ENCODE measurements around the gene B4GALT6. TPM values are rescaled to one million over a fixed set of nuclear protein-coding genes. Genes with fewer than 3 reads are reported as not detected.

Gene B4GALT6
- total RNA-seq, 6 donors from 2014 or later: 0.55 to 3.4 (median 1.8) TPM; not detected in 1

GRCh38 chr18:31578126-31578525 is 106.3 kb downstream of the B4GALT6 start:
- 93 to 95% methylated on average over 4 of the region's 4 CpGs for whole genome bisulfite sequencing, 2 donors
- H3K27me3 ChIP-seq: no peaks in the 10 kb centered on the region
- no peaks in the 10 kb centered on the region for H3K9me3 ChIP-seq
- TF ChIP-seq POLR2A (IDR thresholded peaks at IDR 0.05): no peak
- no peak for TF ChIP-seq CTCF (IDR thresholded peaks at IDR 0.05)
- DNase-seq (no peak), ATAC-seq (ENCODE audit: low FRiP score in 2 of 2) (no peak)
- H3K4me1 ChIP-seq: no peaks in the 10 kb centered on the region
- H3K36me3 ChIP-seq: no peaks in the 10 kb centered on the region
- H3K27ac ChIP-seq: no peak overlapping the region
- no peak overlapping the region for H3K4me3 ChIP-seq

- WGBS, 2 donors: 81 to 86% methylated on average over 1 of the region's 1 CpG
Observed at GRCh38 chr18:31577195-31577594, 107.2 kb downstream of the B4GALT6 start.

GRCh38 chr18:31576670-31577069 is 107.7 kb downstream of the B4GALT6 start:
- 80 to 84% methylated on average over 4 of the region's 4 CpGs for WGBS, 2 donors
- Histone ChIP-seq H3K4me1 (no peaks in the 10 kb centered on the region), H3K27ac (no peak overlapping the region), H3K4me3 (no peak overlapping the region), H3K36me3 (no peaks in the 10 kb centered on the region), H3K9me3 (no peaks in the 10 kb centered on the region), H3K27me3 (no peaks in the 10 kb centered on the region)
- TF ChIP-seq POLR2A (IDR thresholded peaks at IDR 0.05) (no peak), CTCF (IDR thresholded peaks at IDR 0.05) (no peak), POLR2AphosphoS5 (IDR thresholded peaks at IDR 0.05) (no peak), EP300 (IDR thresholded peaks at IDR 0.05) (no peak)
- DNase-seq (no peak), ATAC-seq (ENCODE audit: low FRiP score in 2 of 2) (no peak)

More at GRCh38 chr18:31577195-31577594, 107.2 kb downstream of the B4GALT6 start:
- no peak overlapping the region for H3K27ac ChIP-seq
- no peaks in the 10 kb centered on the region for H3K9me3 ChIP-seq
- no peaks in the 10 kb centered on the region for H3K36me3 ChIP-seq
- no peak for DNase-seq
- no peak for TF ChIP-seq POLR2AphosphoS5 (IDR thresholded peaks at IDR 0.05)
- TF ChIP-seq POLR2A (IDR thresholded peaks at IDR 0.05): no peak
- TF ChIP-seq CTCF (IDR thresholded peaks at IDR 0.05): no peak
- no peak for TF ChIP-seq EP300 (IDR thresholded peaks at IDR 0.05)
- ATAC-seq (ENCODE audit: low FRiP score in 2 of 2): no peak
- H3K27me3 ChIP-seq: no peaks in the 10 kb centered on the region
- no peak overlapping the region for H3K4me3 ChIP-seq
- H3K4me1 ChIP-seq: no peaks in the 10 kb centered on the region

- Histone ChIP-seq H3K9me3 (no peaks in the 10 kb centered on the region), H3K27me3 (no peaks in the 10 kb centered on the region), H3K27ac (no peak overlapping the region), H3K4me3 (no peak overlapping the region), H3K4me1 (no peaks in the 10 kb centered on the region), H3K36me3 (no peaks in the 10 kb centered on the region)
- no peak for ATAC-seq (ENCODE audit: low FRiP score in 2 of 2)
- 64 to 65% methylated on average over 3 of the region's 3 CpGs for WGBS, 2 donors
- DNase-seq: no peak
- TF ChIP-seq POLR2AphosphoS5 (IDR thresholded peaks at IDR 0.05) (no peak), POLR2A (IDR thresholded peaks at IDR 0.05) (no peak), CTCF (IDR thresholded peaks at IDR 0.05) (no peak), EP300 (IDR thresholded peaks at IDR 0.05) (no peak)
Observed at GRCh38 chr18:31575515-31576257, 108.7 kb downstream of the B4GALT6 start.

- Histone ChIP-seq H3K4me1 (no peaks in the 10 kb centered on the region), H3K36me3 (no peaks in the 10 kb centered on the region), H3K27me3 (no peaks in the 10 kb centered on the region), H3K9me3 (no peaks in the 10 kb centered on the region), H3K27ac (no peak overlapping the region), H3K4me3 (no peak overlapping the region)
- WGBS, 2 donors: 35 to 81% methylated on average over 1 of the region's 1 CpG
- TF ChIP-seq POLR2AphosphoS5 (IDR thresholded peaks at IDR 0.05) (no peak), EP300 (IDR thresholded peaks at IDR 0.05) (no peak), POLR2A (IDR thresholded peaks at IDR 0.05) (no peak), CTCF (IDR thresholded peaks at IDR 0.05) (no peak)
- ATAC-seq (ENCODE audit: low FRiP score in 2 of 2) (no peak), DNase-seq (no peak)
Observed at GRCh38 chr18:31574359-31574758, 110.0 kb downstream of the B4GALT6 start.

All from upper lobe of left lung (tissue), 6 donors.